Testis (tissue), 3 donors: Measurements from ENCODE around the gene FBXW8. TPM values are rescaled to one million over a fixed set of nuclear protein-coding genes. Genes with fewer than 3 reads are reported as not detected.

ENCODE experiments used
- DNase-seq: peaks from one replicate; pipeline ENCODE4 v3.0.0-alpha.2; 2019
- H3K27ac ChIP-seq, 2 donors: fragments of 200-600 bp; sonication (generic); one replicate each; pipeline ENCODE4 v1.5.1; 2019
- H3K27me3 ChIP-seq: fragments of 200-600 bp; sonication (generic); one replicate; pipeline ENCODE4 v1.5.1; 2019
- H3K36me3 ChIP-seq: fragments of 200-600 bp; sonication (generic); one replicate; pipeline ENCODE4 v1.5.1; 2017; ENCODE audit warnings: low read depth; ENCODE audit errors: missing control alignments
- H3K4me1 ChIP-seq: fragments of 200-600 bp; sonication (generic); one replicate; pipeline ENCODE4 v1.5.1; 2019
- H3K4me3 ChIP-seq, 2 donors: fragments of 200-600 bp; sonication (generic); one replicate each; pipeline ENCODE4 v1.5.1; 2017 to 2019
- H3K9me3 ChIP-seq: fragments of 200-600 bp; sonication (generic); one replicate; pipeline ENCODE4 v1.5.1; 2017
- POLR2A ChIP-seq: fragments of 450-650 bp; IDR thresholded peaks from one replicate; pipeline ENCODE4 v1.6.1; 2017; ENCODE audit warnings: antibody characterized with exemption, mild to moderate bottlenecking, moderate library complexity
- WGBS, 2 donors: methylation state at CpG; one replicate each; pipeline ENCODE4 v1.1.5; 2018; 5-methylcytosine and 5-hydroxymethylcytosine counted together
- intact Hi-C: fragments of 100-400 bp; cut with DNase I; formaldehyde crosslinking; loops from one replicate; pipeline ENCODE4 v1.15.1; 2023; ENCODE audit warnings: low total_unique reads
- polyA plus RNA-seq: library from polyadenylated mRNA; stranded (reverse); fragments of 350-450 nt; fragmentation: Illumina TruSeq; extraction: RNeasy Lipid Tissue Mini Kit (QIAGEN cat#74804); gene quantifications from one replicate; pipeline ENCODE4 v1.2.3, GENCODE V29; 2014; ENCODE audit warnings: low read depth, low replicate concordance; ENCODE audit not compliant: insufficient read depth
- total RNA-seq, 2 donors: library from RNA; depleted of rRNA; stranded (reverse); fragments of >200 nt; gene quantifications; one replicate each; pipeline ENCODE4 v1.2.3, GENCODE V29; 2016
- TF ChIP-seq, protein P1 (sequence below), 3 experiments: fragments of 450-650 bp in 2 of 3; fragments of 200-600 bp in 1 of 3; sonication (generic) in 1 of 3; IDR thresholded peaks; one replicate each; pipeline ENCODE4 v1.5.1; 2016 to 2019; ENCODE audit warnings: antibody characterized with exemption in 3 of 3, mild to moderate bottlenecking in 2 of 3, moderate library complexity in 1 of 3

Gene FBXW8
- total and polyA plus RNA-seq, 3 donors from 2014 or later, result 11.1 to 32.8 (median 31.0) TPM

DNA sequence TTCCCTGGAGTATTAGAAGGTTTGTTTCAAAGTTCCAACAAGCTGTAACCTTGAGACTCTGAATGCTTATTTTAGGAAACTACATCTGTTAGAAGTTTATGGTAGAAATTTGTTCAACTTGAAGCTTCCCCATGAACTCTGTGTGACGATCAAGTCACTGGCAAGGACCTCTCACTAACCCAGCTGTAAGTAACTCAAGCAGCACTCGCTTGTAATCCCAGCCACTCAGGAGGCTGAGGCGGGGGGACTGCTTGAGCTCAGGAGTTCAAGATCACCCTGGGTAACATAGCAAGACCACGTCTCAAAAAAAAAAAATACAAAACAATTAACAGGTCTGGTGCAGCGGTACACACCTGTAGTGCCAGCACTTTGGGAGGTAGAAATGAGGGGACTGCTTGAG, 162.9 kb downstream of the FBXW8 start:
- H3K27ac ChIP-seq, result peak overlapping the region in 1 of 2 donors; percentile 19
- 41 to 54% methylated on average over 5 of the region's 5 CpGs for whole genome bisulfite sequencing, 2 donors
- peak; percentile 34 for DNase-seq

DNA sequence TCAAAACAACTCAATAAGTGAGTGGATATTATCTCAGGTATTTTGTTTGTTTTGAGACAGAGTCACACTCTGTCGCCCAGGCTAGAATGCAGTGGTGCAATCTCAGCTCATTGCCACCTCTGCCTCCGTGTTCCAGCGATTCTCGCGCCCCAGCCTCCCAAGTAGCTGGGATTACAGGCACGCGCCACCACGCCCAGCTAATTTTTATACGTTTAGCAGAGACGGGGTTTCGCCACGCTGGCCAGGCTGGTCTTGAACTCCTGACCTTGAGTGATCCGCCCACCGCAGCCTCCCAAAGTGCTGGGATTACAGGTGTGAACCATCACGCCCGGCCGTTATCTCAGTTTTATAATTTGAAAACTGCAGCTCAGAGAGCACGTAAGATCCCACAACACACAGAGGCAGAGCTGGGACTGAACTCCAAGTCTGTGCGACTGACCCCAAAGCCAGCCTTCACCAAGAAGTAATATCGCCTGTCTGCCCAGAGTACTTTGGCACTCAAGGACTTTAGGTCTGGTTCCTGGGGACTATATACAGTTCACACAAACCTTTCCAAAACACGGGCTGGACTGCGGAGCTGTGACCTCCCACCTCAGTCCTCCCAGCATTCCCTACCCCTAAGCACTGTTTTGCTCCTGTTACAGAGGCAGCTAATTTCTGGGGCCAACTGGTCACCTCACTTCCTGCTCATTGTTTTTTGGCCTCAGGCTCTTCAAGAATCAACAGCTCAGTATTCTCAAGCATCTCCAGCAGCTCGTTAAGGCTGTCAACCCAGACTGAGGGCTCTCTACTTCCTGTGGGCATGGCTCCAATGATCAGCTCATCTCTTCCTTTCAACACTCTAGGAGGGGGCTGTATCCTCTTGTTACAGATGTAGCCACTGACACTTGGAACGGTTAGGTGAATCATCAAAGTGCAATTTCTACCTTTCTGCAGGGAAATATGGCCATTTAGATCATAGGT, 165.9 kb downstream of the FBXW8 start:
- H3K4me3 ChIP-seq, result no peak overlapping the region
- whole genome bisulfite sequencing, 2 donors, result 78 to 87% methylated on average over 24 of the region's 24 CpGs
- no peak for TF ChIP-seq POLR2A
- TF ChIP-seq, protein P1, sequence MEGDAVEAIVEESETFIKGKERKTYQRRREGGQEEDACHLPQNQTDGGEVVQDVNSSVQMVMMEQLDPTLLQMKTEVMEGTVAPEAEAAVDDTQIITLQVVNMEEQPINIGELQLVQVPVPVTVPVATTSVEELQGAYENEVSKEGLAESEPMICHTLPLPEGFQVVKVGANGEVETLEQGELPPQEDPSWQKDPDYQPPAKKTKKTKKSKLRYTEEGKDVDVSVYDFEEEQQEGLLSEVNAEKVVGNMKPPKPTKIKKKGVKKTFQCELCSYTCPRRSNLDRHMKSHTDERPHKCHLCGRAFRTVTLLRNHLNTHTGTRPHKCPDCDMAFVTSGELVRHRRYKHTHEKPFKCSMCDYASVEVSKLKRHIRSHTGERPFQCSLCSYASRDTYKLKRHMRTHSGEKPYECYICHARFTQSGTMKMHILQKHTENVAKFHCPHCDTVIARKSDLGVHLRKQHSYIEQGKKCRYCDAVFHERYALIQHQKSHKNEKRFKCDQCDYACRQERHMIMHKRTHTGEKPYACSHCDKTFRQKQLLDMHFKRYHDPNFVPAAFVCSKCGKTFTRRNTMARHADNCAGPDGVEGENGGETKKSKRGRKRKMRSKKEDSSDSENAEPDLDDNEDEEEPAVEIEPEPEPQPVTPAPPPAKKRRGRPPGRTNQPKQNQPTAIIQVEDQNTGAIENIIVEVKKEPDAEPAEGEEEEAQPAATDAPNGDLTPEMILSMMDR (IDR thresholded peaks at IDR 0.05), result no peak
- no peaks in the 10 kb centered on the region for H3K36me3 ChIP-seq
- no peaks in the 10 kb centered on the region for H3K9me3 ChIP-seq
- no peak overlapping the region for H3K27ac ChIP-seq
- DNase-seq, result no peak
- H3K4me1 ChIP-seq, result peaks cover 10% of the 10 kb centered on the region
- H3K27me3 ChIP-seq, result no peaks in the 10 kb centered on the region
- intact Hi-C loops, result no loop called here

More for the DNA sequence above, 162.9 kb downstream of the FBXW8 start:
- Histone ChIP-seq H3K9me3 (no peaks in the 10 kb centered on the region), H3K27me3 (no peaks in the 10 kb centered on the region), H3K4me3 (no peak overlapping the region), H3K4me1 (peaks cover 10% of the 10 kb centered on the region), H3K36me3 (no peaks in the 10 kb centered on the region)
- no peak for TF ChIP-seq POLR2A
- TF ChIP-seq, protein P1 (IDR thresholded peaks at IDR 0.05), result no peak
- intact Hi-C loops, result no loop called here

DNA sequence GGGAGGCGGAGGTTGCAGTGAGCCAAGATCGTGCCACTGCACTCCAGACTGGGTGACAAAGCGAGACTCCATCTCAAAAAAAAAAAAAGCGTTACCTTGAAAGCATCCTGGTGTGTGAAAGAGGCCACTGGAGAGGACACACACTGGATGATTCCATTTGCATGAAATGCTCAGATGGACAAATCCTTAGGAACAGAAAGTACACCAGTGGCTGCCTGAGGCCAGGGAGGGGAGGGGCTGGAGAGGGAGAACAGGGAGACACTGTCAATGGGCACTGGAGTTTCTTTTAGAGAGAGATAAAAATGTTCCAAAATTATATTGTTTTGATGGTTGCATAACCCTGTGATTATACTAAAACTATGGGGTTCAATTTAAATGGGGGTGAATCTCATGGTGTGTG, 168.7 kb downstream of the FBXW8 start:
- Histone ChIP-seq H3K4me1 (peaks cover 4% of the 10 kb centered on the region), H3K36me3 (no peaks in the 10 kb centered on the region), H3K9me3 (no peaks in the 10 kb centered on the region), H3K27me3 (no peaks in the 10 kb centered on the region), H3K27ac (no peak overlapping the region), H3K4me3 (no peak overlapping the region)
- 90 to 95% methylated on average over 4 of the region's 4 CpGs for WGBS, 2 donors
- TF ChIP-seq, protein P1 (IDR thresholded peaks at IDR 0.05), result no peak
- TF ChIP-seq POLR2A, result no peak
- intact Hi-C loops, result no loop called here
- DNase-seq, result no peak

DNA sequence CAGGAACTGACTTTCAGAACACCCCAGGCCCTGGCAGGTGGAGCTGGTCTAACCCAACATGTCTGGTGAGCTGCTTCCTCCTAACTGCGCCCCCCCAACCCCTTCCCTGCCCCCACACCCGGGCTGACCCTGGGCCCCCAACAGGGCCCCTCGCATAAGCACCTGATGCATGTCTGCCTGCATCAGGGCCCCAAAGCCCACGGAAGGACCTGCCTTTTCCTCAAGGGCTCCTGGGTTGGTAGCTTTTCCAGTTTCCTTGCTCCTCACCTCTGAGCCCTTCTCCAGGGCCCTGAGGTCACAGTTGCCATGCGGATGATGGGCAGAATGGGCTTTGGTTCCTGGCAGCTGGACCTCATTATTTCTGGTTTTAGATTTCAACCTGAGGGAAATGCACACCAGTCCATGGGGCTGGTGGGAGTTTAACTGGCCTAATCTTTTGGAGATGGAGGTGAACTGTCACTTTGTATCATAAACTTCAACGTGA, 170.0 kb downstream of the FBXW8 start:
- 70 to 72% methylated on average over 6 of the region's 6 CpGs for WGBS, 2 donors
- intact Hi-C loops, result no loop called here
- Histone ChIP-seq H3K4me3 (no peak overlapping the region), H3K36me3 (no peaks in the 10 kb centered on the region), H3K27me3 (no peaks in the 10 kb centered on the region), H3K27ac (no peak overlapping the region), H3K9me3 (no peaks in the 10 kb centered on the region), H3K4me1 (peaks cover 8% of the 10 kb centered on the region)
- no peak for DNase-seq
- TF ChIP-seq POLR2A, result no peak
- TF ChIP-seq, protein P1 (IDR thresholded peaks at IDR 0.05), result no peak

Other genes with a start within 250 kb of the FBXW8 start
- gene SPRING1, start 172.9 kb upstream of the FBXW8 start, total RNA-seq, result 10 to 100 TPM; 23.4 to 25.5 TPM
- 25.1 TPM for gene SPRING1, start 172.9 kb upstream of the FBXW8 start, polyA plus RNA-seq
- gene RNFT2, start 172.6 kb upstream of the FBXW8 start, total RNA-seq, result 1 to 10 TPM; 6.8 to 9.0 TPM
- gene RNFT2, start 172.6 kb upstream of the FBXW8 start, polyA plus RNA-seq, result 11.7 TPM
- 1 to 10 TPM; 1.4 to 2.5 TPM for gene HRK, start 29.5 kb upstream of the FBXW8 start, total RNA-seq
- gene HRK, start 29.5 kb upstream of the FBXW8 start, polyA plus RNA-seq, result 0.57 TPM
- gene TESC, start 188.5 kb downstream of the FBXW8 start, total RNA-seq, result 10 to 100 TPM; 42.5 to 76.5 TPM
- gene TESC, start 188.5 kb downstream of the FBXW8 start, polyA plus RNA-seq, result 43.2 TPM